ENCODE results near the gene SIK3.

GRCh38 chr11:116867619-116868018 lies 230.6 kb downstream of the SIK3 start:
- TF ChIP-seq POLR2AphosphoS5 (IDR thresholded peaks at IDR 0.05; ENCODE audit: low read depth, low read length): no peak
- no peak for TF ChIP-seq CTCF (IDR thresholded peaks at IDR 0.05)
- TF ChIP-seq MXI1 (IDR thresholded peaks at IDR 0.05; ENCODE audit: low read depth, low read length): no peak
- no peak for TF ChIP-seq RFX5 (IDR thresholded peaks at IDR 0.05; ENCODE audit: low read length)
- no peak for TF ChIP-seq SMC3 (IDR thresholded peaks at IDR 0.05; ENCODE audit: low read depth, low read length)
- TF ChIP-seq TAF1 (IDR thresholded peaks at IDR 0.05; ENCODE audit: borderline replicate concordance, low read depth, low read length): no peak
- no peak for TF ChIP-seq REST (IDR thresholded peaks at IDR 0.05; ENCODE audit: low read depth, low read length)
